HG03457 (cell line): ENCODE measurements around the gene NDUFS6.
"Not testable (repeated sequence)": the region's sequence is repeated elsewhere in the genome, so short reads cannot be mapped to it uniquely, and the experiment has no call there.

Experiments
- ATAC-seq: cut with Tn5 transposase; IDR thresholded peaks from one replicate; pipeline ENCODE4 v1.9.1; 2021; ENCODE audit warnings: moderate number of reproducible peaks; ENCODE audit not compliant: unreplicated experiment

Gene NDUFS6

GRCh38 chr5:1781726-1782384 lies 19.4 kb upstream of the NDUFS6 start:
- no peak for ATAC-seq

- no peak for ATAC-seq
Observed at GRCh38 chr5:1782385-1783215, 18.6 kb upstream of the NDUFS6 start.

GRCh38 chr5:1783216-1783554 lies 18.0 kb upstream of the NDUFS6 start:
- peak; percentile 83 for ATAC-seq

DNA sequence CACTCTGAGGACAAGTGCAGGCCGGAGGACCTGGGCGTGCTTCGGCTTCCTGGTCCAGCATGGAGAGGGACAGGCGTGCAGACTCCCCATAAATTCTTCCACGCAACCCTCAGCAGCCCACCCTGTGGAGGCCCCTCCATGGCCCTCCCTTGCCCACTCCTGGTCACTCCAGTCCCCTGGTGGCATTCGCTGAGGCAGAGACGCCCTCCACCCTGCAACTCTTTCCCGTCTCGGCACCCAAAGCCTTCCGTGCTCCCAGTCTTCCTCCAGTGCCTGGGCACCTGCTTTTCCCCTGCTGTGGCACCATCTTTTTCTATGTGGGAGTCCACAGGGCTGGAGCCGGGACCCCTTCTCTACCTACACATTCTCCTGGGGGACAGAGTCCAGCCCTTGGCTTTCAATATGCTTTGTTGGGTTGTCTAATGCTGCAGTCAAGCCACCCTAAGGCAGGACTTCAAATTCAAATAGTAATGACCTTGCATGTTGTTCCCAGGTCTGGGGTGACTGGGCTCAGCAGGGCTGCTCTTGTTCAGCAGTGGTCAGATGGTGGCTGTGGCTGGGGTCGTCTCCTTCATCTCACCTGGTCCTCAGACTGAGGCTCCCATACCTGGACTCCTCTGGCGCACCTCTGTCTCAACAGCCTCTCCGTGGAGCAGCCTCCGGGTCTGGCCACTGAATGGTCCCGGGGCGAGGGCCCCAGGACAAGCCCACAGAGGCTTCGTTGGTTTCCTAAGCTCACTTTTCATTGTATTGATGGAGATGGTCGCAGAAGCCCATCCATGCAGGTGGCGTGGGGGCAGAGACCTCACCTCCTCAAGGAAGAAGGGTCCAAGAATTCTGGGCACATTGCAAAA lies 16.8 kb upstream of the NDUFS6 start:
- no peak for ATAC-seq

DNA sequence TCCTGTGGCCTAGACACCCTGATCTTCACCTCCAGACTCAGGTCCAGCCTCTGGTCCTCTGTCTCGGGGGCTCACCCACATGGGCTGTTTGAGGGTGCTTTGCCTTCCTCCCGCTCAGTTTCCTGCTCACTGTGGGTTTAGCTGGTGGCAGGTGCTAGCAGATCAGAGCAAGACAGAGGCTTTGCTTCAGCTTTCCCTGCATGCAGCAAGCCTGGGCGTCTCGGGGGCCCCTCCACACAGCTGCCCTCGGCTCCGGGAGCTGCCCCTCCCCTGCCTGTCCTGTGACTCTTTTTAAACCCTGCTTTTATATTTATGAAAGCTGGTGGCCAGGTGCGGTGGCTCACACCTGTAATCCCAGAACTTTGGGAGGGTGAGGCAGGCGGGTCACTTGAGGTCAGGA lies 16.1 kb upstream of the NDUFS6 start:
- ATAC-seq = no peak

DNA sequence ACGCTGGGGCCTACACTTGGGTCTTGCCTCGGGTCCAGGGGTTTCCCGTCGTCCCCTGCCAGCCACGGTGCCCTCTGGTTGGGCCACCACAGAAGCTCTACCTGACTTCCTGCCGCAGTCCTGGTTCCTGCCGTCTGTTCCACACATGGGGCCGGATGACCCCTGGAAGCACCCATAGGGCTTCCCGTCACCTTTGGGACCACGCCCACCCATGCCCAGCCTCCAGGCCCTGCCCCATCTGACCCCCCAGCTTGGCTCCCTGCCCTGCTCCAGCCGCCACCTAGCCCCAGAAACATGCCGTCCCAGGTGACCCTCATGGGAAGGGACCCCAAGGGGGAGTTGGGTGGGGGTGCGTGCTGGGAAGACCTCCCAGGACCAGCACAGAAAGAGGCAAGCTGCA lies 15.2 kb upstream of the NDUFS6 start:
- ATAC-seq = no peak

GRCh38 chr5:1786621-1787471 lies 14.4 kb upstream of the NDUFS6 start:
- ATAC-seq = no peak

DNA sequence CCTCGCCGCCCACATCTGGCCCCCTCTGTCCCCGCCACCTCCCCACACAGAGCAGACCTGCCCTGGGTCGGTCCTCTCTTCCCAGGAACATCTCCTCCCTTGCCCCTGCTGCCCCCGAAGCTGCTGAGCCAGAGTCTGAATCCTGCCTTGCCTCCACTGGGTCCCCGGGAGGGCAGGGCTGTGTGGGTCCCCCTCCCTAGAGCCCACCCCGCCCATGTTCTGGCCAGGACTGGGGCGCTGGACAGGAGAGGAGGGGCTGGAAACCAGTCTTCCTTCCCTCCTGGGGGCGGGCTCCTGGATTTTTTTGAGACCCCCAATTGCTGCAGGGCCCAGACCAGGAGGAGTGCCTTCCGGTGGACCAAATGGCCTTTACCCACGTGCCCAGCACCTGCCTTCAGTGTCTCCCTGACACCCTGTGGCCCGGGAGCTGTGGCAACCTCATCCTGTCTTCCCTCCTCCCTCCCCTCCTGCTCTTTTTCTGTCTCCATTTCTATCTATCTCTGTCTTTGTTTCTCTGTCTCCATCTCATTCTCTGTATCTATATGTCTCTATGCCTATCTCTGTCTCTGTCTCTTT lies 13.6 kb upstream of the NDUFS6 start:
- ATAC-seq = no peak

DNA sequence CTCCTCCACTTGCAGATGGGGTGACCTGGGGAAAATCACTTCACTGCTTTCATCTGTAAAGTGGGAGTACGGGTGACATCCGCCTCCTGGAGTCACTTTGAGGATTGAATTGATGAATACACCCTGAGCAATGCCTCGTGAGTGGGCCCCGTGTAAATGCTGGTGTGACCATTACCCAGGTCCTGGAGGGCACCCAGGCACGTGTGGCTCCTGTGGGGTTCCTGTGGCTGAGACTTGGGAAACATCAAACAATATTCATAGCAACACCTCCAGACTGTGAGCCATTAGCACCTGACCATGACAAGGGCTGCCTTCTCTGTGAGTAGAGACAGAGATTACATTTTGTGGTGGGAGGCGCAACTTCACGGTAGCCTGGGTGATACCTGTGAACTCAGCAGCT lies 13.0 kb upstream of the NDUFS6 start:
- no peak for ATAC-seq

DNA sequence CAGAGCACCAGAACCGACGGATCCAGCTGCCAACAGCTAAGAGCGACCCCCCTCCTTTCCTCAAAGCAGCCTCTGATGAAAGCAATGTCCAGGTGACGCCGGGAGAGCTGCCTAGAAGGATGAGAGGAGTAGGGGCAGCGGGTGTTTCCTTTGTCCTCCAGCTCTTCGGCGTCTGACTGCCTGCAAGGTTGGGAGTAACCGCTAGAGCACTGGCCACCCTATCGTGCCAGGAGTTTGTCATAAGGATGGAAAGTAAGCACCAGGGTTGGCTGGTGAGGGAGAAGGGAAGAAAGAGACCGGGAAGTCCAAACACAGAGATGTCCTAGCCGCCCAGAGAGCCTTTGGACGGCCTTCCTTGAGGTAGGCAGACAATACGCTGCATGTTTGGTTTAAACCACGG lies 12.4 kb upstream of the NDUFS6 start:
- ATAC-seq = no peak

DNA sequence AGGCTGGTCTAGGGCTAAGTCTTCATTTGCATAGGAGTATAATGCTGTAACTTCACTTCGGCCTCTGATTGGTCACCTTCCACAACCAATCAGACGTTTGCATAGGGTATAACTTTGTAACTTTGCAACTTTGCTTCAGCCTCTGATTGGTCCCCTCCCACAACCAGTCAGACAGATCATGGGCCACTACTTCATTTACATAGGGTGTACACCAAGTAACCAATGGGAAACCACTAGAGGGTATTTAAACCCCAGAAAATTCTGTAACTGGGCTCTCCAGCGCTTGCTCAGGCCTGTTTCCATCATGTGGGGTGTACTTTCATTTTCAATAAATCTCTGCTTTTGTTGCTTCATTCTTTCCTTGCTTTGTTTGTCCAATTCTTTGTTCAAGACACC lies 11.8 kb upstream of the NDUFS6 start:
- not testable (repeated sequence) for ATAC-seq

- ATAC-seq = no peak
Observed at GRCh38 chr5:1789834-1790471, 11.3 kb upstream of the NDUFS6 start.

GRCh38 chr5:1791176-1791575 lies 10.0 kb upstream of the NDUFS6 start:
- no peak for ATAC-seq

DNA sequence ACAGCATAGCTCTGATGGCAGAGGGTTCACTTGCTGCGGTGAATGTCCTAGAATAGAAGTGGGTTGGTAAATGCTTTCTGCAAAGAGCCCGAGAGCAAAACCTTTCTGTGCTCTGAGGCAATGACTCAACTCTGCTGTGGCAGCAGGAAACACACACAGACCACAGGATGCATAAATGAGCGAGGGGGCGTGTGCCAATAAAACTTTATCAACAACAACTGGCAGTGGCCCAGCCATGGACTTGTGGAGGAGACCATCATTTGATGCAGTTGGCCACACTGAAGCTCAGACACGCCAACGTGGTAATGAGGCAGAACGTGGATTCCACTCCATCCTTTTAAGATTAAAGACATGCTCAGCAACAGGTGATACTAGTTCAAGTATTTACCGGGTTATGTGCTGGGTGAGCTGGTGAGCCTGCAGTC lies 8.4 kb upstream of the NDUFS6 start:
- ATAC-seq = peak; percentile 95

DNA sequence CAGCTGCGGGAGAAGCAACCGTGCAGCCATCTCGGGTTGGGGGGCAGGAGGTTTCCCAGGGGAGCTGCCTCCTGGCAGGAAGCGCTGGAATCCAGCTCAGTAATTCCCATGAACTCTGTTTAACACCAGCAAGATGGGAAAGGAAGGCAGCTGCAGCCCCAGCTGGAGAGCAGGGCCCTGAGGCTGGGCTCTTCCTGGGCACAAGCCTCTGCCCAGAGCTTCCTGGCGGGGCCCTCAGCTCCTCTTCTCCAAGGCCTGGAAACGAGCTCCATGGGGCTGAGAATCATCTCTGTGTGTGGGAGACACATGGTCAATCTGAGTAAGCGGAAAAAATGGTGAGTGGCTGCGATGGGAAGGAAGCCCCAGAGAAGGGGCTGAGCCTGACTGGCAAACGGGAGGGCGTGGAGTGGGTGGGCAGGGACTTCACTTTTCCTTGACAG lies 7.9 kb upstream of the NDUFS6 start:
- ATAC-seq = no peak

DNA sequence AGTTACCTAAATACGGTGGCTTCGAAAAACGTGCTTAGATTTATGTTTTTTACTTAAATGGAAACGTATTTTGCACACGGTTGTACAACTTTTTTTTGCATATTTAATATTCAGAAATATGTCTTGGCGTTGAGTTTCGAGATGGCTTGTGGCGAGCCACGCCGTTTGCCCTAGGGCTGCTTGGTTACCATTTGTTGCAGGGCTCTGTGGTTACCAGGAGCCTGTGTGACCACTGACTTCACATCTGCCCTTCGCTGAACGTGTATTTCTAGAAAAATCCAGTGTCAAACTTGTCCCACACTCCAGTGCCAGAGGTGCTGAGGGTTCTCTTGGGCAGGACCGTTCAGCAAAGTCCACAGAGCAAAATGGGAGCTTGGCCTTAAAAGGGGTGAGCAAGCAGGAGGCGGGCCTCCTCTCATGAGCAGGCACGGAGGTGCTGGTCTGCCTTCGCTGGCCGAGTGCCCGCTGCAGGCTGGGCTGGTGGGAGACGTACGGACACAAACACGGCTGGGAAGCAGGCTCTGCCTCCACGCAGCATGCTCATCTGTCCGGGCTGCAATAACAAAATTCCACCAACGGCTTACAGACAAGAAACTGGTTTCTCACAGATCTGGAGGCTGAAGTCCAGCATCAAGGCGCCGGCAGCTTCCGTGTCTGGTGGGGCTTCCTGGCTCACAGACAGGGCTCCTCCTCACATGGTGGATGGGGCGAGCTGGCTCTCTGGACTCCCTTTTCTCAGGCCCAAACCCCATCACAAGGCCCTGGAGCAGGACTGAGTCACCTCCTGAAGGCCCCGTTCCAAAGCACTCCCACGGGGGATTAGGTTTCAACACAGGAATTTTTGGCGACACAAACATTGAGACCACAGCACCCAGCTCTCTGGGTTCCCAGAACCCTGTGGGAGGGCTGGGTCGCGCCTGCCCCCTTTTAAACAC lies 7.0 kb upstream of the NDUFS6 start:
- no peak for ATAC-seq

DNA sequence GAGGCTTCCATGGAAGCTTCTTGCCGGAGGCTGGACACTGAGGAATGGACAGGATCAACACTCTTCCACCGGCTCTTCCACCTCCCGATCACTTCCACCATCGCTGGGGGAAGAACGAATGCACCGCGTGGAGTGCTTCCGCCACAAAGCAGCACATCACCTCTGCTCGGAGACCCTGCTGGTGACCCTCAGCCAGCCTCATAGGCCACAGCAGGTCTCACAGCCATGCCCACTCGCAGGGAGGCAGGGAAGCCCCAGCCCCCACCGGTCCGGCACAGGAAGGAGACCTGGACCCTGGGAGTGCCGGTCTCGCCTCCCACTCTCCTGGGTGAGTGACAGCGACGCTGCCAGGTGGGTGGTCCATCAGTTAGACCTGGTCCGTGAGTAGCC lies 6.3 kb upstream of the NDUFS6 start:
- ATAC-seq = no peak

GRCh38 chr5:1795506-1795905 lies 5.7 kb upstream of the NDUFS6 start:
- no peak for ATAC-seq

GRCh38 chr5:1795931-1796330 lies 5.3 kb upstream of the NDUFS6 start:
- ATAC-seq = no peak
